Keratinocyte (primary cell): ENCODE results near the gene CNTLN.

Experiments
- CTCF ChIP-seq, 3 experiments: IDR thresholded peaks in 1 of 3; conservative IDR thresholded peaks in 1 of 3; optimal IDR thresholded peaks in 1 of 3; 2 replicates in 2 of 3; 3 replicates in 1 of 3; pipeline versions ENCODE3 to v1.5.1; 2011; ENCODE audit warnings: low read length in 3 of 3, mild to moderate bottlenecking in 3 of 3, moderate library complexity in 2 of 3, control low read depth in 1 of 3, inconsistent platforms in 1 of 3; ENCODE audit not compliant: insufficient read depth in 2 of 3; ENCODE audit errors: extremely low read depth in 1 of 3
- EZH2 ChIP-seq: IDR thresholded peaks from one replicate; pipeline ENCODE4 v1.6.1; 2012; ENCODE audit warnings: inconsistent platforms, mild to moderate bottlenecking, low read length, moderate library complexity

- TF ChIP-seq CTCF (optimal IDR thresholded peaks at IDR 0.05 in 1 of 3, IDR thresholded peaks at IDR 0.05 in 1 of 3, conservative IDR thresholded peaks at IDR 0.05 in 1 of 3; ENCODE audit: extremely low read depth in 1 of 3, insufficient read depth in 2 of 3, low read length in 3 of 3) (no peak), EZH2 (no peak)
Observed at GRCh38 chr9:17472126-17472525, 337.3 kb downstream of the CNTLN start.
